Transverse colon (tissue), 4 donors: ENCODE data around the gene HDC. TPM values are rescaled to one million over a fixed set of nuclear protein-coding genes. Genes with fewer than 3 reads are reported as not detected.

Experiments used
- DNase-seq: peaks from one replicate; pipeline ENCODE4 v3.0.0-alpha.2; 2019
- H3K27ac ChIP-seq, 4 donors: fragments of 200-600 bp; sonication (generic); 2 replicates each; pipeline ENCODE4 v1.5.1; 2016 to 2018; ENCODE audit warnings: inconsistent platforms in 4 of 4
- H3K27me3 ChIP-seq: fragments of 200-600 bp; sonication (generic); 2 replicates; pipeline ENCODE4 v1.5.1; 2017; ENCODE audit warnings: inconsistent platforms
- H3K36me3 ChIP-seq, 4 donors: fragments of 200-600 bp; sonication (generic); 2 replicates each; pipeline ENCODE4 v1.5.1; 2017 to 2019; ENCODE audit warnings: inconsistent platforms in 4 of 4
- H3K4me1 ChIP-seq, 4 donors: fragments of 200-600 bp; sonication (generic); 2 replicates each; pipeline ENCODE4 v1.5.1; 2017 to 2020; ENCODE audit warnings: inconsistent platforms in 4 of 4
- H3K4me3 ChIP-seq, 4 donors: fragments of 200-600 bp; sonication (generic); 1 replicate in 1 of 4; 2 replicates in 3 of 4; pipeline versions ENCODE4 v1.5.1 to v1.6.1; 2017 to 2019; ENCODE audit warnings: inconsistent platforms in 4 of 4
- H3K9me3 ChIP-seq, 2 donors: fragments of 200-600 bp; sonication (generic); 2 replicates each; pipeline ENCODE4 v1.5.1; 2017 to 2019; ENCODE audit warnings: inconsistent platforms in 2 of 2
- CTCF ChIP-seq, 5 experiments: fragments of 200-600 bp in 3 of 5; fragments of 450-650 bp in 2 of 5; sonication (generic) in 3 of 5; IDR thresholded peaks; 1 replicate in 2 of 5; 2 replicates in 3 of 5; pipeline ENCODE4 v1.5.1; 2016 to 2017; ENCODE audit warnings: antibody characterized with exemption in 5 of 5, inconsistent platforms in 3 of 5, mild to moderate bottlenecking in 2 of 5, moderate library complexity in 1 of 5
- EP300 ChIP-seq: sonication (generic); formaldehyde crosslinking; IDR thresholded peaks from one replicate; pipeline ENCODE4 v1.6.1; 2017; ENCODE audit warnings: antibody characterized with exemption, low read depth
- POLR2A ChIP-seq: fragments of 450-650 bp; IDR thresholded peaks from one replicate; pipeline ENCODE4 v1.6.1; 2016; ENCODE audit warnings: antibody characterized with exemption, mild to moderate bottlenecking, moderate library complexity
- POLR2AphosphoS5 ChIP-seq, 3 donors: sonication (generic); formaldehyde crosslinking; IDR thresholded peaks; one replicate each; pipeline ENCODE4 v1.6.1; 2016; ENCODE audit warnings: antibody characterized with exemption in 3 of 3
- WGBS, 2 donors: methylation state at CpG; one replicate each; pipeline ENCODE4 v1.1.5; 2018; ENCODE audit warnings: low coverage in 1 of 2; 5-methylcytosine and 5-hydroxymethylcytosine counted together
- in situ Hi-C, 4 donors: fragments of 200-750 bp; cut with MboI; loops; one replicate each; pipeline versions ENCODE4 v1.15.0 to v1.15.1; 2017; ENCODE audit warnings: low sequenced_read_pairs in 3 of 4, low pct_ligation_motif_present in 1 of 4, low pct_unique_long_range_greater_than_20kb in 1 of 4
- intact Hi-C: fragments of 100-400 bp; cut with DNase I; formaldehyde crosslinking; loops from one replicate; pipeline ENCODE4 v1.15.1; 2023; ENCODE audit warnings: low total_unique reads
- total RNA-seq, 4 donors: library from RNA; depleted of rRNA; stranded (reverse); fragments of >200 nt; gene quantifications; one replicate each; pipeline ENCODE4 v1.1.0, GENCODE V29; 2016

Gene HDC
- total RNA-seq, 4 donors from 2014 or later, result 0.14 to 0.64 TPM; not detected in 2

GRCh38 chr15:50257924-50258323 lies 7.6 kb downstream of the HDC start:
- H3K36me3 ChIP-seq, result no peaks in the 10 kb centered on the region
- no peak for DNase-seq
- TF ChIP-seq POLR2AphosphoS5 (IDR thresholded peaks at IDR 0.05) (no peak), EP300 (no peak), CTCF (IDR thresholded peaks at IDR 0.05) (no peak), POLR2A (no peak)
- H3K9me3 ChIP-seq, result no peaks in the 10 kb centered on the region
- H3K27ac ChIP-seq, result no peak overlapping the region
- H3K4me1 ChIP-seq, result no peaks in the 10 kb centered on the region
- H3K4me3 ChIP-seq, result no peak overlapping the region
- no peaks in the 10 kb centered on the region for H3K27me3 ChIP-seq
- intact Hi-C loops, result no loop called here
- in situ Hi-C loops, result no loop called here
- WGBS, 2 donors, result 88 to 93% methylated on average over 3 of the region's 3 CpGs

GRCh38 chr15:50257332-50257731 lies 8.2 kb downstream of the HDC start:
- Histone ChIP-seq H3K9me3 (no peaks in the 10 kb centered on the region), H3K36me3 (no peaks in the 10 kb centered on the region), H3K27me3 (no peaks in the 10 kb centered on the region), H3K4me3 (no peak overlapping the region), H3K27ac (no peak overlapping the region), H3K4me1 (no peaks in the 10 kb centered on the region)
- TF ChIP-seq POLR2AphosphoS5 (IDR thresholded peaks at IDR 0.05) (no peak), EP300 (no peak), POLR2A (no peak), CTCF (IDR thresholded peaks at IDR 0.05) (no peak)
- in situ Hi-C loops (no loop called here), intact Hi-C loops (no loop called here)
- WGBS, 2 donors, result 84% methylated on average over 8 of the region's 8 CpGs; no CpG with 5 or more reads in 1 of the 2 donors
- DNase-seq, result no peak

GRCh38 chr15:50256188-50257041 lies 9.1 kb downstream of the HDC start:
- in situ Hi-C loops (no loop called here), intact Hi-C loops (no loop called here)
- WGBS, 2 donors, result 66 to 72% methylated on average over 4 to 5 of the region's 5 CpGs
- DNase-seq, result no peak
- no peaks in the 10 kb centered on the region for H3K36me3 ChIP-seq
- no peak for TF ChIP-seq POLR2AphosphoS5 (IDR thresholded peaks at IDR 0.05)
- TF ChIP-seq CTCF (IDR thresholded peaks at IDR 0.05), result no peak
- TF ChIP-seq POLR2A, result no peak
- TF ChIP-seq EP300, result no peak
- H3K27ac ChIP-seq, result no peak overlapping the region
- H3K4me1 ChIP-seq, result no peaks in the 10 kb centered on the region
- no peak overlapping the region for H3K4me3 ChIP-seq
- H3K27me3 ChIP-seq, result no peaks in the 10 kb centered on the region
- no peaks in the 10 kb centered on the region for H3K9me3 ChIP-seq

- Histone ChIP-seq H3K4me1 (peaks cover 0 to under 1% (median 0%) of the 10 kb centered on the region in 4 donors), H3K9me3 (no peaks in the 10 kb centered on the region), H3K27ac (no peak overlapping the region), H3K27me3 (no peaks in the 10 kb centered on the region), H3K36me3 (no peaks in the 10 kb centered on the region), H3K4me3 (no peak overlapping the region)
- intact Hi-C loops (no loop called here), in situ Hi-C loops (no loop called here)
- TF ChIP-seq CTCF (IDR thresholded peaks at IDR 0.05) (no peak), POLR2AphosphoS5 (IDR thresholded peaks at IDR 0.05) (no peak), POLR2A (no peak), EP300 (no peak)
- 86 to 91% methylated on average over 4 to 11 of the region's 11 CpGs for WGBS, 2 donors
- no peak for DNase-seq
Observed at GRCh38 chr15:50252556-50252955, 13.0 kb downstream of the HDC start.
